HepG2 (cell line): ENCODE data around the gene USH2A. TPM values are rescaled to one million over a fixed set of nuclear protein-coding genes. Genes with fewer than 3 reads are reported as not detected.

Source experiments
- ATAC-seq: fragments of 200-7000 bp; cut with Tn5 transposase; 3 replicates; pipeline ENCODE4 v1.9.1; 2020; ENCODE audit warnings: mild to moderate bottlenecking, moderate library complexity
- BruUV-seq: library from RNA; stranded (reverse); fragments of 400-500 nt; replicated peaks from 2 replicates; lab custom pipeline; 2021; lab: Mats Ljungman, UMichigan
- CTCF ChIA-PET: fragments of 300-600 bp; formaldehyde crosslinking; extraction: SDS; loops from one replicate; lab custom pipeline; 2021; ENCODE audit warnings: low total read pairs, inconsistent platforms, low intra/inter-chr PET ratio; lab: Yijun Ruan, JAX
- POLR2A ChIA-PET: fragments of 350-600 bp; sonication (Branson Sonifier 250); formaldehyde crosslinking; loops from one replicate; lab custom pipeline; 2020; ENCODE audit warnings: antibody characterized with exemption, inconsistent platforms; lab: Yijun Ruan, JAX
- DNase-seq: peaks from one replicate; pipeline ENCODE4 v3.0.0-alpha.2; 2015; ENCODE audit warnings: low spot score
- FAIRE-seq: peaks from 3 replicates; lab custom pipeline; 2011; peaks lifted over from hg19 to GRCh38; lab: Jason Lieb, UNC
- H2AFZ ChIP-seq: one replicate; pipeline ENCODE4 v1.6.1; 2011; ENCODE audit warnings: low read length, inconsistent platforms
- H3K27ac ChIP-seq: fragments of 300-600 bp; 3 replicates; pipeline ENCODE4 v1.8.0; 2011; ENCODE audit warnings: mixed run types, mild to moderate bottlenecking, mixed read lengths, low read length, inconsistent platforms; ENCODE audit not compliant: insufficient read depth; ENCODE audit errors: extremely low read length
- H3K27me3 ChIP-seq, 2 experiments: fragments of 200-600 bp in 1 of 2; 2 replicates in 1 of 2; 3 replicates in 1 of 2; pipeline versions ENCODE4 v1.6.0 to v1.8.0; 2011; ENCODE audit warnings: low read length in 2 of 2, mild to moderate bottlenecking in 2 of 2, moderate library complexity in 2 of 2, inconsistent platforms in 1 of 2; ENCODE audit not compliant: insufficient read depth in 2 of 2, control insufficient read depth in 1 of 2
- H3K36me3 ChIP-seq, 2 experiments: fragments of 200-600 bp in 1 of 2; replicated peaks in 1 of 2; 2 replicates in 1 of 2; 3 replicates in 1 of 2; pipeline versions ENCODE4 v1.5.1 to v1.8.0; 2011; ENCODE audit warnings: low read length in 2 of 2, inconsistent platforms in 1 of 2; ENCODE audit not compliant: insufficient read depth in 2 of 2, control insufficient read depth in 1 of 2
- H3K4me1 ChIP-seq: 2 replicates; pipeline ENCODE4 v1.5.1; 2012; ENCODE audit warnings: low read length, inconsistent platforms; ENCODE audit not compliant: insufficient read depth
- H3K4me2 ChIP-seq: 2 replicates; pipeline ENCODE4 v1.6.0; 2011; ENCODE audit warnings: low read depth, low read length, inconsistent platforms
- H3K4me3 ChIP-seq, 3 experiments: fragments of 200-600 bp in 1 of 3; sonication (generic), shearing (Covaris generic) in 1 of 3; replicated peaks in 1 of 3; 2 replicates each; pipeline ENCODE4 v1.5.1; 2011 to 2016; ENCODE audit warnings: low read length in 3 of 3, inconsistent platforms in 2 of 3, low read depth in 2 of 3, mild to moderate bottlenecking in 2 of 3, control low read depth in 1 of 3, mixed read lengths in 1 of 3; ENCODE audit not compliant: insufficient read depth in 1 of 3
- H3K79me2 ChIP-seq: one replicate; pipeline ENCODE4 v1.6.1; 2011; ENCODE audit warnings: low read length, inconsistent platforms; ENCODE audit not compliant: insufficient read depth
- H3K9ac ChIP-seq: 2 replicates; pipeline ENCODE4 v1.6.0; 2011; ENCODE audit warnings: mild to moderate bottlenecking, low read depth, low read length, inconsistent platforms; ENCODE audit not compliant: insufficient read depth
- H3K9me3 ChIP-seq: 2 replicates; pipeline ENCODE4 v1.5.1; 2012; ENCODE audit warnings: mild to moderate bottlenecking, low read length
- H4K20me1 ChIP-seq: 2 replicates; pipeline ENCODE4 v1.6.0; 2011; ENCODE audit warnings: inconsistent platforms, mild to moderate bottlenecking, low read length, moderate library complexity; ENCODE audit not compliant: insufficient read depth
- AHDC1 ChIP-seq: sonication (generic); formaldehyde crosslinking; IDR thresholded peaks from 2 replicates; pipeline ENCODE4 v1.5.1; 2020; ENCODE audit warnings: mild to moderate bottlenecking, missing genetic modification reagents, borderline replicate concordance
- GMEB2 ChIP-seq: IDR thresholded peaks from 2 replicates; pipeline ENCODE4 v1.6.1; 2016; ENCODE audit warnings: missing biosample characterization, missing genetic modification reagents, low read depth
- MAFK ChIP-seq, 2 experiments: IDR thresholded peaks in 1 of 2; conservative IDR thresholded peaks in 1 of 2; 2 replicates each; pipeline ENCODE4 v1.6.1; 2011; ENCODE audit warnings: improper control_type of control experiment in 2 of 2, low read length in 2 of 2
- RBAK ChIP-seq: sonication (generic); formaldehyde crosslinking; IDR thresholded peaks from 2 replicates; pipeline ENCODE4 v1.5.1; 2020; ENCODE audit warnings: mild to moderate bottlenecking, missing genetic modification reagents
- REST ChIP-seq, 2 experiments: IDR thresholded peaks; 2 replicates each; pipeline ENCODE4 v1.6.1; 2011 to 2012; ENCODE audit warnings: low read length in 2 of 2, borderline replicate concordance in 1 of 2, low read depth in 1 of 2, mild to moderate bottlenecking in 1 of 2, moderate library complexity in 1 of 2
- RFX3 ChIP-seq: IDR thresholded peaks from 2 replicates; pipeline ENCODE4 v1.6.1; 2016; ENCODE audit warnings: missing biosample characterization, missing genetic modification reagents
- TBL1XR1 ChIP-seq: fragments of 150-350 bp; IDR thresholded peaks from 2 replicates; pipeline ENCODE4 v1.6.1; 2014; ENCODE audit warnings: borderline replicate concordance, low read length; ENCODE audit not compliant: partially characterized antibody
- TOPORS ChIP-seq: sonication (generic); formaldehyde crosslinking; IDR thresholded peaks from 2 replicates; pipeline ENCODE4 v1.8.0; 2023; ENCODE audit warnings: mild to moderate bottlenecking, missing genetic modification reagents
- U2AF2 ChIP-seq: fragments of 200-400 bp; formaldehyde crosslinking; IDR thresholded peaks from 2 replicates; pipeline ENCODE4 v1.6.1; 2017; ENCODE audit warnings: low read depth, mild to moderate bottlenecking, low read length
- ZIK1 ChIP-seq: sonication (generic); formaldehyde crosslinking; IDR thresholded peaks from 2 replicates; pipeline ENCODE4 v1.5.0; 2020; ENCODE audit warnings: mild to moderate bottlenecking, low read depth, missing genetic modification reagents, borderline replicate concordance
- ZNF253 ChIP-seq: sonication (generic); formaldehyde crosslinking; IDR thresholded peaks from 2 replicates; pipeline ENCODE4 v1.8.0; 2022; ENCODE audit warnings: mild to moderate bottlenecking, missing genetic modification reagents, borderline replicate concordance
- ZNF674 ChIP-seq: sonication (generic); formaldehyde crosslinking; IDR thresholded peaks from 2 replicates; pipeline ENCODE4 v1.5.0; 2020; ENCODE audit warnings: low read depth, mild to moderate bottlenecking, missing genetic modification reagents
- ZNF724P ChIP-seq: sonication (generic); formaldehyde crosslinking; IDR thresholded peaks from 2 replicates; pipeline ENCODE4 v1.8.0; 2022; ENCODE audit warnings: missing genetic modification reagents, borderline replicate concordance
- whole genome bisulfite sequencing: methylation state at CpG from one replicate; pipeline ENCODE4 v1.1.6; 2017; ENCODE audit warnings: low lambda C conversion rate; 5-methylcytosine and 5-hydroxymethylcytosine counted together
- in situ Hi-C: cut with HindIII; loops from 2 replicates; pipeline ENCODE4 v1.10.0; 2017; ENCODE audit warnings: low pct_unique_long_range_greater_than_20kb; ENCODE audit not compliant: extremely low pct_ligation_motif_present
- intact Hi-C: fragments of 100-400 bp; cut with micrococcal nuclease; formaldehyde crosslinking; loops from one replicate; pipeline ENCODE4 v1.10.0; 2022; ENCODE audit not compliant: unreplicated experiment
- polyA plus RNA-seq, 8 experiments: library from polyadenylated mRNA; depleted of rRNA in 3 of 8; stranded (reverse) in 7 of 8; unstranded in 1 of 8; fragments of >200 nt; fragmentation: Illumina TruSeq in 4 of 8; extraction: Trizol in 4 of 8; gene quantifications; 2 replicates each; pipeline versions ENCODE4 v1.2.1 to v1.2.3, GENCODE V29; 2011 to 2016; ENCODE audit warnings: low read depth in 4 of 8, missing spikeins in 1 of 8, mixed read lengths in 1 of 8; ENCODE audit not compliant: insufficient read depth in 1 of 8
- total RNA-seq, 5 experiments: library from RNA; depleted of rRNA; stranded (reverse); fragments of >200 nt; fragmentation: Illumina TruSeq; extraction: Trizol; gene quantifications; 2 replicates each; pipeline ENCODE4 v1.2.3, GENCODE V29; 2016; ENCODE audit warnings: low read depth in 1 of 5

USH2A gene
- total and polyA plus RNA-seq, 2 of the 13 experiments (the other 11 are each of a cell fraction or from before 2014, with no cell fraction given) = 0.02 TPM; not detected in 1

- ChIA-PET CTCF (no interaction called here), POLR2A (no interaction called here)
- Histone ChIP-seq H3K27me3 (no peaks in the 10 kb centered on the region), H3K4me1 (no peaks in the 10 kb centered on the region), H3K4me3 (no peak overlapping the region), H3K79me2 (no peaks in the 10 kb centered on the region), H3K4me2 (no peak overlapping the region), H4K20me1 (no peaks in the 10 kb centered on the region), H3K27ac (no peak overlapping the region), H3K36me3 (no peaks in the 10 kb centered on the region), H2AFZ (no peak overlapping the region), H3K9me3 (no peaks in the 10 kb centered on the region), H3K9ac (no peak overlapping the region)
- BruUV-seq = no TSS peak
- no peak for ATAC-seq
- WGBS = 4% methylated on average over 6 of the region's 6 CpGs
- no peak for DNase-seq
- in situ Hi-C loops = no loop called here
- intact Hi-C loops = no loop called here
- no peak for FAIRE-seq
- no peak for TF ChIP-seq ZNF674 (CRISPR knock-in tag)
- TF ChIP-seq AHDC1 (CRISPR knock-in tag) = no peak
- TF ChIP-seq TBL1XR1 = no peak
- no peak for TF ChIP-seq REST (IDR thresholded peaks at IDR 0.05; ENCODE audit: borderline replicate concordance in 1 of 2, low read depth in 1 of 2, low read length in 2 of 2)
- TF ChIP-seq GMEB2 = no peak
- no peak for TF ChIP-seq RFX3
- TF ChIP-seq ZNF253 = no peak
- TF ChIP-seq RBAK = no peak
- no peak for TF ChIP-seq MAFK (conservative IDR thresholded peaks at IDR 0.05 in 1 of 2, IDR thresholded peaks at IDR 0.05 in 1 of 2; ENCODE audit: low read length in 2 of 2)
- no peak for TF ChIP-seq ZIK1 (CRISPR knock-in tag)
- TF ChIP-seq ZNF724P (CRISPR knock-in tag) = no peak
- no peak for TF ChIP-seq TOPORS
- TF ChIP-seq U2AF2 = no peak
These were observed 452.8 kb downstream of the USH2A start for GRCh38 chr1:215970406-215970805.
